K562 (cell line): ENCODE measurements around the gene TICAM1. TPM values are rescaled to one million over a fixed set of nuclear protein-coding genes. Genes with fewer than 3 reads are reported as not detected.

Source experiments
- ASH1L ChIP-seq: fragments of 450-650 bp; IDR thresholded peaks from 2 replicates; pipeline ENCODE4 v1.6.1; 2018; ENCODE audit warnings: borderline replicate concordance, mild to moderate bottlenecking, low read depth; ENCODE audit not compliant: partially characterized antibody
- CBX5 ChIP-seq: IDR thresholded peaks from 2 replicates; pipeline ENCODE4 v1.6.1; 2014; ENCODE audit warnings: low read depth, borderline replicate concordance
- DEAF1 ChIP-seq: fragments of 450-650 bp; formaldehyde crosslinking; IDR thresholded peaks from 2 replicates; pipeline ENCODE4 v1.4.0; 2020; ENCODE audit warnings: mild to moderate bottlenecking, moderate library complexity
- HOMEZ ChIP-seq: fragments of 250-450 bp; sonication (Bioruptor Pico); IDR thresholded peaks from 2 replicates; pipeline ENCODE4 v1.4.0; 2020; ENCODE audit warnings: mild to moderate bottlenecking, moderate library complexity
- IFI16 ChIP-seq: fragments of 250-450 bp; sonication (Bioruptor Pico); IDR thresholded peaks from 2 replicates; pipeline ENCODE4 v2.1.2; 2022; ENCODE audit warnings: mild to moderate bottlenecking, inconsistent platforms
- MYC ChIP-seq, 2 experiments: fragments of 250-450 bp in 1 of 2; sonication (Bioruptor Pico) in 1 of 2; IDR thresholded peaks; 2 replicates each; pipeline versions ENCODE4 v1.5.1 to v1.6.1; 2012 to 2021; ENCODE audit warnings: low read depth in 2 of 2, borderline replicate concordance in 1 of 2, improper control_type of control experiment in 1 of 2, low read length in 1 of 2, mild to moderate bottlenecking in 1 of 2, moderate library complexity in 1 of 2
- NCOA6 ChIP-seq: fragments of 450-650 bp; IDR thresholded peaks from 2 replicates; pipeline ENCODE4 v1.6.1; 2017; ENCODE audit warnings: mild to moderate bottlenecking
- NFE2 ChIP-seq: IDR thresholded peaks from 2 replicates; pipeline ENCODE4 v1.6.1; 2014; ENCODE audit warnings: antibody characterized with exemption, low read depth
- SAFB2 ChIP-seq: fragments of 200-400 bp; formaldehyde crosslinking; IDR thresholded peaks from 2 replicates; pipeline ENCODE4 v1.6.1; 2018; ENCODE audit warnings: borderline replicate concordance, low read length, low read depth, moderate library complexity; ENCODE audit not compliant: severe bottlenecking
- VEZF1 ChIP-seq: fragments of 200-800 bp; sonication (Bioruptor generic); IDR thresholded peaks from 2 replicates; pipeline ENCODE4 v1.6.1; 2017; ENCODE audit warnings: missing genetic modification characterization, missing compliant biosample characterization
- ZBTB8A ChIP-seq: fragments of 450-650 bp; IDR thresholded peaks from 2 replicates; pipeline ENCODE4 v1.6.1; 2018; ENCODE audit warnings: mild to moderate bottlenecking, moderate library complexity; ENCODE audit not compliant: partially characterized antibody
- ZNF134 ChIP-seq: fragments of 250-450 bp; sonication (Bioruptor Pico); conservative IDR thresholded peaks from 2 replicates; pipeline ENCODE4 v1.4.0; 2020
- ZNF146 ChIP-seq: IDR thresholded peaks from one replicate; pipeline ENCODE4 v1.6.1; 2018; ENCODE audit warnings: missing compliant biosample characterization; ENCODE audit not compliant: unreplicated experiment
- ZNF3 ChIP-seq: fragments of 250-450 bp; sonication (Bioruptor Pico); IDR thresholded peaks from 2 replicates; pipeline ENCODE4 v1.5.0; 2021; ENCODE audit warnings: mild to moderate bottlenecking, moderate library complexity
- ZNF436 ChIP-seq: fragments of 250-450, 450-650 bp; sonication (Bioruptor Pico); formaldehyde crosslinking; IDR thresholded peaks from 2 replicates; pipeline ENCODE4 v1.7.0; 2020; ENCODE audit warnings: mild to moderate bottlenecking
- polyA plus RNA-seq, 8 experiments: library from polyadenylated mRNA; depleted of rRNA in 4 of 8; stranded (reverse) in 5 of 8; unstranded in 3 of 8; fragments of >200 nt; fragmentation: Nextera tagmentation in 2 of 8; fragmentation: Illumina TruSeq in 1 of 8; extraction: Ambion mirVana in 2 of 8; extraction: Trizol in 1 of 8; gene quantifications; 2 replicates each; pipeline versions ENCODE4 v1.2.1 to v1.2.3, GENCODE V29; 2011 to 2014; ENCODE audit warnings: inconsistent platforms in 1 of 8, missing spikeins in 1 of 8
- total RNA-seq, 7 experiments: library from RNA; depleted of rRNA in 6 of 7; stranded (reverse); fragments of >200 nt in 6 of 7; fragmentation: Illumina TruSeq in 2 of 7; extraction: Trizol in 2 of 7; gene quantifications; 2 replicates each; pipeline versions ENCODE4 v1.2.1 to v1.2.3, GENCODE V29; 2011 to 2021; ENCODE audit warnings: low replicate concordance in 1 of 7
- TF ChIP-seq, protein P1 (sequence below): fragments of 250-450 bp; sonication (Bioruptor Pico); IDR thresholded peaks from 2 replicates; pipeline ENCODE4 v1.5.0; 2022; ENCODE audit warnings: mild to moderate bottlenecking
- TF ChIP-seq, protein P2 (sequence below): fragments of 250-450 bp; sonication (Bioruptor Pico); IDR thresholded peaks from 2 replicates; pipeline ENCODE4 v1.8.0; 2022; ENCODE audit warnings: inconsistent platforms

Gene TICAM1
- total and polyA plus RNA-seq, 9 of the 15 experiments (the other 6 are each of a cell fraction or from before 2014, with no cell fraction given): 0.07 to 11.6 (median 1.5) TPM

GRCh38 chr19:4870025-4870700 is 38.7 kb upstream of the TICAM1 start (continued):
- TF ChIP-seq ZNF146: no peak
- peak; percentile 38; the same call in 1 of the 2 replicates for TF ChIP-seq CBX5
- TF ChIP-seq HOMEZ (CRISPR knock-in tag): no peak
- no peak for TF ChIP-seq ZNF134
- TF ChIP-seq ZNF3: peak; percentile 96
- TF ChIP-seq NFE2: peak; percentile 49; the same call in 1 of the 2 replicates
- TF ChIP-seq ASH1L: no peak
- TF ChIP-seq VEZF1 (CRISPR knock-in tag): peak; percentile 87
- no peak for TF ChIP-seq NCOA6
- TF ChIP-seq, protein P1, sequence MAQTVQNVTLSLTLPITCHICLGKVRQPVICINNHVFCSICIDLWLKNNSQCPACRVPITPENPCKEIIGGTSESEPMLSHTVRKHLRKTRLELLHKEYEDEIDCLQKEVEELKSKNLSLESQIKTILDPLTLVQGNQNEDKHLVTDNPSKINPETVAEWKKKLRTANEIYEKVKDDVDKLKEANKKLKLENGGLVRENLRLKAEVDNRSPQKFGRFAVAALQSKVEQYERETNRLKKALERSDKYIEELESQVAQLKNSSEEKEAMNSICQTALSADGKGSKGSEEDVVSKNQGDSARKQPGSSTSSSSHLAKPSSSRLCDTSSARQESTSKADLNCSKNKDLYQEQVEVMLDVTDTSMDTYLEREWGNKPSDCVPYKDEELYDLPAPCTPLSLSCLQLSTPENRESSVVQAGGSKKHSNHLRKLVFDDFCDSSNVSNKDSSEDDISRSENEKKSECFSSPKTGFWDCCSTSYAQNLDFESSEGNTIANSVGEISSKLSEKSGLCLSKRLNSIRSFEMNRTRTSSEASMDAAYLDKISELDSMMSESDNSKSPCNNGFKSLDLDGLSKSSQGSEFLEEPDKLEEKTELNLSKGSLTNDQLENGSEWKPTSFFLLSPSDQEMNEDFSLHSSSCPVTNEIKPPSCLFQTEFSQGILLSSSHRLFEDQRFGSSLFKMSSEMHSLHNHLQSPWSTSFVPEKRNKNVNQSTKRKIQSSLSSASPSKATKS (CRISPR knock-in tag): no peak
- TF ChIP-seq MYC (IDR thresholded peaks at IDR 0.05; ENCODE audit: low read depth, low read length): 0 out of 2 replicates have a peak, but pooled peaks have one; percentile 47
- TF ChIP-seq MYC (CRISPR knock-in tag; IDR thresholded peaks at IDR 0.05; ENCODE audit: borderline replicate concordance, low read depth): no peak
- no peak for TF ChIP-seq IFI16 (CRISPR knock-in tag)
- TF ChIP-seq, protein P2, sequence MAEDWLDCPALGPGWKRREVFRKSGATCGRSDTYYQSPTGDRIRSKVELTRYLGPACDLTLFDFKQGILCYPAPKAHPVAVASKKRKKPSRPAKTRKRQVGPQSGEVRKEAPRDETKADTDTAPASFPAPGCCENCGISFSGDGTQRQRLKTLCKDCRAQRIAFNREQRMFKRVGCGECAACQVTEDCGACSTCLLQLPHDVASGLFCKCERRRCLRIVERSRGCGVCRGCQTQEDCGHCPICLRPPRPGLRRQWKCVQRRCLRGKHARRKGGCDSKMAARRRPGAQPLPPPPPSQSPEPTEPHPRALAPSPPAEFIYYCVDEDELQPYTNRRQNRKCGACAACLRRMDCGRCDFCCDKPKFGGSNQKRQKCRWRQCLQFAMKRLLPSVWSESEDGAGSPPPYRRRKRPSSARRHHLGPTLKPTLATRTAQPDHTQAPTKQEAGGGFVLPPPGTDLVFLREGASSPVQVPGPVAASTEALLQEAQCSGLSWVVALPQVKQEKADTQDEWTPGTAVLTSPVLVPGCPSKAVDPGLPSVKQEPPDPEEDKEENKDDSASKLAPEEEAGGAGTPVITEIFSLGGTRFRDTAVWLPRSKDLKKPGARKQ: no peak
- TF ChIP-seq SAFB2: no peak
- TF ChIP-seq ZNF436 (CRISPR knock-in tag): no peak
- no peak for TF ChIP-seq DEAF1 (CRISPR knock-in tag)
- TF ChIP-seq ZBTB8A: no peak
